Testis (tissue), 2 donors: ENCODE measurements around the gene FTHL17.

Experiments
- CTCF ChIP-seq, 3 experiments: fragments of 450-650 bp in 2 of 3; fragments of 200-600 bp in 1 of 3; sonication (generic) in 1 of 3; IDR thresholded peaks; one replicate each; pipeline ENCODE4 v1.5.1; 2016 to 2019; ENCODE audit warnings: antibody characterized with exemption in 3 of 3, mild to moderate bottlenecking in 2 of 3, moderate library complexity in 1 of 3
- POLR2A ChIP-seq: fragments of 450-650 bp; IDR thresholded peaks from one replicate; pipeline ENCODE4 v1.6.1; 2017; ENCODE audit warnings: antibody characterized with exemption, mild to moderate bottlenecking, moderate library complexity

DNA sequence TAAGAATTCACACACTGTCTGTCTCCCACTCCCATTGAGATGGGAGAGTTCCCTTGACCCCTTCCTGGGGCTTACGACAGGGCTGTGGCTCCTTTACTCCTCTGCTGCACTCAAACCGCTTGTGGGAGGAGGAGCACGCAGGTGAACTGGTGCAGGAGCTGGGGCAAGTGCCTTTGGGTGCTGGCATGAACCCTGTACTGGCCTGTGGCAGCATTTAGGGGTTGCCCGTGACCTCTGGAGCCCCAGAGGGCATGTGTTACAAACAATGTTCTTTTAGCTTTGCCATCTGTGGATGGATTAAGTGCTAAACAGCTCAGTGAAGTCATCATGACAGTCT is 21.8 kb upstream of the FTHL17 start:
- TF ChIP-seq POLR2A, result no peak
- no peak for TF ChIP-seq CTCF (IDR thresholded peaks at IDR 0.05)
